Activated T-cell treated with anti-CD3 and anti-CD28 coated beads, Interleukin-2, amount 50 U/mL, for 72 hours (primary cell): Measurements from ENCODE around the gene DSTN. TPM values are rescaled to one million over a fixed set of nuclear protein-coding genes. Genes with fewer than 3 reads are reported as not detected.

Experiments
- ATAC-seq, 2 donors: fragments of 150-1000 bp; cut with Tn5 transposase; replicated peaks in 1 of 2; 2 replicates each; pipeline ENCODE4 v1.10.0; 2021; ENCODE audit warnings: moderate library complexity in 2 of 2, mild to moderate bottlenecking in 1 of 2
- DNase-seq, 2 donors: peaks; one replicate each; pipeline ENCODE4 v3.0.0; 2021 to 2022; ENCODE audit warnings: mixed read lengths in 1 of 2
- H3K27ac Mint-ChIP-seq: one replicate; pipeline ENCODE4 v1.8.0; 2022; ENCODE audit warnings: mild to moderate bottlenecking, moderate library complexity, mixed read lengths
- H3K27me3 Mint-ChIP-seq: one replicate; pipeline ENCODE4 v1.8.0; 2022; ENCODE audit warnings: low read depth, mixed read lengths
- H3K36me3 Mint-ChIP-seq, 2 donors: one replicate each; pipeline ENCODE4 v1.8.0; 2022; ENCODE audit warnings: mixed read lengths in 2 of 2, mild to moderate bottlenecking in 1 of 2; ENCODE audit not compliant: insufficient read depth in 2 of 2
- H3K4me1 Mint-ChIP-seq: one replicate; pipeline ENCODE4 v1.8.0; 2022; ENCODE audit warnings: low read depth, mixed read lengths
- H3K4me3 Mint-ChIP-seq, 2 donors: one replicate each; pipeline ENCODE4 v1.8.0; 2022; ENCODE audit warnings: mild to moderate bottlenecking in 2 of 2, mixed read lengths in 2 of 2, moderate library complexity in 2 of 2
- H3K9me3 Mint-ChIP-seq, 2 donors: one replicate each; pipeline ENCODE4 v1.8.0; 2022; ENCODE audit warnings: mixed read lengths in 2 of 2
- total RNA-seq, 2 donors: library from RNA; stranded (reverse); gene quantifications; one replicate each; pipeline ENCODE4 v1.2.3, GENCODE V29; 2022

Gene DSTN
- total RNA-seq, 2 donors from 2014 or later: 62.8 to 70.4 TPM

DNA sequence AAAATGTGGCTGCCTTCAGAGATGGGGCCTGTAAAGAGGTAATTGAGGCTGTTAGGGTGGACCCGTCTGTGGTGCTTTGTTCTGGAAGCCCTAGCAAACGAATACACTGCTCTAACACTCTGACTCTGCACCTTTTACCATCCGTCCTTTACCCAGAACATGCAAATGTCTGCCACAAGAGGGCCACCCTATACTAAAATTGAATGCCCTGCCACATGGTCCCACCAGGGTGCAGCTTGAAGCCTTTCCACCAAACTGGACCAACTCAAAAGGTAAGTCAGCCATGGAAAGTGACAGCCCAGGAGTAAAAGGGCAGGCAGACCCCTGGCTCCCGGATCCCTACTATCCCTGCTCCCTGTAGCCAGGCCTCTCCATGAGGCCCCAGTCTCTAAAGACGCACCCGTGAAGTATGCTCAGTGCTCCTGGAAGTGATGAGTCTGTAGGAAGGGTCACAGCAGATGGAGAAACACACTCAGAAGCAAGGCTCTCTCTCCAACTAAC, 32.9 kb upstream of the DSTN start:
- no peaks in the 10 kb centered on the region for H3K9me3 Mint-ChIP-seq
- peaks cover 16% of the 10 kb centered on the region for H3K27me3 Mint-ChIP-seq
- peaks cover 10% of the 10 kb centered on the region for H3K4me1 Mint-ChIP-seq
- DNase-seq (peak; percentile 62 to 64), ATAC-seq (peak; percentile 88 to 96)
- H3K36me3 Mint-ChIP-seq: no peaks in the 10 kb centered on the region
- no peak overlapping the region for H3K27ac Mint-ChIP-seq
- no peak overlapping the region for H3K4me3 Mint-ChIP-seq

DNA sequence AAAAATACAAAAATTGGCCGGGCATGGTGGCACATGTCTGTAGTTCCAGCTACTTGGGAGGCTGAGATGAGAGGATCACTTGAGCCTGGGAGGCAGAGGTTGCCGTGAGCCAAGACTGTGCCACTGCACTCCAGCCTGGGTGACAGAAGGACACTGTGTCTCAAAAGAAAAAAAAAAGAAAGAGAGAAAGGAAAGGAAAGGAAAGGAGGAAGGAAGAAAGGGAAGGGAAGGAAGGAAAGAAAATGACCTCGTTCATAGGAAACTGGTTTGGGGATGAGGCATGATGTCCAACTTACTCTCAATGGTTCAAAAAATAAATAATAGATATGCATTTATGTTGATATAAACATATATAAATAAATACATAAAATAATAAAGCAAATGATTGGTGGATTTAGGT, 31.9 kb upstream of the DSTN start:
- DNase-seq (no peak), ATAC-seq (no peak)
- Mint-ChIP-seq H3K27me3 (peaks cover 18% of the 10 kb centered on the region), H3K27ac (no peak overlapping the region), H3K4me3 (no peak overlapping the region), H3K9me3 (no peaks in the 10 kb centered on the region), H3K36me3 (no peaks in the 10 kb centered on the region), H3K4me1 (peaks cover 10% of the 10 kb centered on the region)

GRCh38 chr20:17538517-17539170, 31.2 kb upstream of the DSTN start:
- Mint-ChIP-seq H3K27ac (no peak overlapping the region), H3K27me3 (peaks cover 25% of the 10 kb centered on the region), H3K4me3 (no peak overlapping the region), H3K4me1 (peaks cover 4% of the 10 kb centered on the region), H3K36me3 (no peaks in the 10 kb centered on the region), H3K9me3 (no peaks in the 10 kb centered on the region)
- DNase-seq: peak; percentile 6 to 31
- ATAC-seq: peak; percentile 58 to 84

- Mint-ChIP-seq H3K4me3 (no peak overlapping the region), H3K36me3 (no peaks in the 10 kb centered on the region), H3K4me1 (no peaks in the 10 kb centered on the region), H3K27me3 (peaks cover 39% of the 10 kb centered on the region), H3K9me3 (peaks cover 0 to 2% of the 10 kb centered on the region in 2 donors), H3K27ac (no peak overlapping the region)
- DNase-seq (no peak), ATAC-seq (no peak)
Observed at GRCh38 chr20:17541596-17541995, 28.3 kb upstream of the DSTN start.

GRCh38 chr20:17541996-17542395, 27.9 kb upstream of the DSTN start:
- no peak for DNase-seq
- peaks cover 0 to 2% of the 10 kb centered on the region in 2 donors for H3K9me3 Mint-ChIP-seq
- no peaks in the 10 kb centered on the region for H3K36me3 Mint-ChIP-seq
- no peaks in the 10 kb centered on the region for H3K4me1 Mint-ChIP-seq
- H3K27me3 Mint-ChIP-seq: peaks cover 39% of the 10 kb centered on the region
- no peak for ATAC-seq
- no peak overlapping the region for H3K27ac Mint-ChIP-seq
- no peak overlapping the region for H3K4me3 Mint-ChIP-seq

GRCh38 chr20:17542481-17542880, 27.4 kb upstream of the DSTN start:
- Mint-ChIP-seq H3K27me3 (peaks cover 38% of the 10 kb centered on the region), H3K9me3 (peaks cover 0 to 2% of the 10 kb centered on the region in 2 donors), H3K27ac (no peak overlapping the region), H3K4me3 (no peak overlapping the region), H3K4me1 (no peaks in the 10 kb centered on the region), H3K36me3 (no peaks in the 10 kb centered on the region)
- ATAC-seq (no peak), DNase-seq (no peak)

GRCh38 chr20:17542993-17543412, 26.9 kb upstream of the DSTN start:
- H3K9me3 Mint-ChIP-seq: peaks cover 0 to 2% of the 10 kb centered on the region in 2 donors
- peaks cover 33% of the 10 kb centered on the region for H3K27me3 Mint-ChIP-seq
- no peaks in the 10 kb centered on the region for H3K4me1 Mint-ChIP-seq
- no peak overlapping the region for H3K27ac Mint-ChIP-seq
- DNase-seq: no peak
- no peaks in the 10 kb centered on the region for H3K36me3 Mint-ChIP-seq
- no peak overlapping the region for H3K4me3 Mint-ChIP-seq
- ATAC-seq: no peak

DNA sequence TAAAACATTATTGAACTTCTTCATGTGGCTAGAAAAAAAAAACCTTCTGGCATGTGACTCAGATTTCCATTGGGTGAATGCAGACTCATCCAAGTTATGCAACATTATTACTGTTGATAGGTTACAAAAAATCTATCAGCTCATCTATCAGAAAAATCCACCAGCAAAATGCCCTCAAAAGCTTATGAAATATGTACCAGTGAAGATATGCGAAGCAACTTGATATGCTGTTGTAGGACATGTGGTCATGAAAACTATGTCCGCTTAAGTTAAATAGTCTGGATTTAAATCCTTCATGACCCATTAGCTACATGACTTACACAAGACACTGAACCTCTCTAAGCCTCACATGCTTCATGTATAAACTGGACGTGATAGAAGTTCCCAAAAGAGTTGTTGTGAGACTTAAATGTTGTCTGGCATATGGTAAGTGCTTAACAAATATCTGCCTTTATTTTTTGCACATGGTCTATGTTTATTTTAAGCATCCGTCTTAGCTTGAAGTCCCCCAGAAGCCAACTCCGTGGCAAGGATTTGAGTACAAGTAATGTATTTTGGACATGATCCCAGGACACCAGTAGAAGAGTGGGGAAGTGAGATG, 26.2 kb upstream of the DSTN start:
- H3K9me3 Mint-ChIP-seq: peaks cover 0 to 2% of the 10 kb centered on the region in 2 donors
- DNase-seq (no peak), ATAC-seq (no peak)
- no peaks in the 10 kb centered on the region for H3K4me1 Mint-ChIP-seq
- H3K36me3 Mint-ChIP-seq: no peaks in the 10 kb centered on the region
- H3K4me3 Mint-ChIP-seq: no peak overlapping the region
- H3K27me3 Mint-ChIP-seq: peaks cover 32% of the 10 kb centered on the region
- no peak overlapping the region for H3K27ac Mint-ChIP-seq

GRCh38 chr20:17545127-17545526, 24.7 kb upstream of the DSTN start:
- H3K4me3 Mint-ChIP-seq: no peak overlapping the region
- ATAC-seq (no peak), DNase-seq (no peak)
- peaks cover 36% of the 10 kb centered on the region for H3K27me3 Mint-ChIP-seq
- no peaks in the 10 kb centered on the region for H3K36me3 Mint-ChIP-seq
- no peaks in the 10 kb centered on the region for H3K4me1 Mint-ChIP-seq
- peaks cover 0 to 2% of the 10 kb centered on the region in 2 donors for H3K9me3 Mint-ChIP-seq
- no peak overlapping the region for H3K27ac Mint-ChIP-seq

DNA sequence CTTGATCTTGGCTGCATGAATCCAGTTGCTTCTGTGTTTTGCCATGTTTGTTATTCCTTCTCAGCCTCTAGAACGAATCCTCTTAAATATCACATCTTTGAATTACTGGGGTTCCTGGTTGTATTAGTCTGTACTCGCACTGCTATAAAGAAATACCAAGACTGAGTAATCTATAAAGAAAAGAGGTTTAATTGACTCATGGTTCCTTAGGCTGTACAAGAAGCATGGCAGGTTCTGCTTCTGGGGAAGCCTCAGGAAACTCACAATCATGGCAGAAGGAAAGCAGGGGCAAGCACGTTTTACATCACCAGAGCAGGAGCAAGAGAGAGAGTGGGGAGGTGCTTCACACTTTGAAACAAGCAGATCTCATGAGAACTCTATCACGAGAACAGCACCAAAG, 20.7 kb upstream of the DSTN start:
- DNase-seq: no peak
- ATAC-seq: no peak
- Mint-ChIP-seq H3K4me3 (no peak overlapping the region), H3K9me3 (peaks cover 0 to 2% of the 10 kb centered on the region in 2 donors), H3K4me1 (no peaks in the 10 kb centered on the region), H3K27ac (no peak overlapping the region), H3K27me3 (peaks cover 15% of the 10 kb centered on the region), H3K36me3 (no peaks in the 10 kb centered on the region)

DNA sequence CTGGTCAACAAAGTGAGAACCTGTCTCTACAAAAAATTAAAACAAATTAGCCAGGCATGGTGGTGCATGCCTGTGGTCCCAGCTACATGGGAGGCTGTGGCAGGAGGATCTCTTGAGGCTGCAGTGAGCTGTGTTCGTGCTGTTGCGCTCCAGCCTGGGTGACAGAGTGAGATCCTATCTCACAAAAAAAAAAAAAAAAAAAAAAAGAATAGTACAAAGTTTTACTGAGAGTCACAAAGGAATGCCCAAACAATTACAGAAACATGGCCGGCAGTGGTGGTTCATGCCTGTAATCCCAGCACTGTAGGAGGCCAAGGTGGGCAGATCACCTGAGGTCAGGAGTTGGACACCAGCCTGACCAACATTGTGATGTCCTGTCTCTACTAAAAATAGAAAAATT, 14.8 kb upstream of the DSTN start:
- Mint-ChIP-seq H3K4me3 (no peak overlapping the region), H3K9me3 (no peaks in the 10 kb centered on the region), H3K36me3 (no peaks in the 10 kb centered on the region), H3K27ac (no peak overlapping the region), H3K27me3 (no peaks in the 10 kb centered on the region), H3K4me1 (peaks cover 22% of the 10 kb centered on the region)
- DNase-seq (no peak), ATAC-seq (no peak)

DNA sequence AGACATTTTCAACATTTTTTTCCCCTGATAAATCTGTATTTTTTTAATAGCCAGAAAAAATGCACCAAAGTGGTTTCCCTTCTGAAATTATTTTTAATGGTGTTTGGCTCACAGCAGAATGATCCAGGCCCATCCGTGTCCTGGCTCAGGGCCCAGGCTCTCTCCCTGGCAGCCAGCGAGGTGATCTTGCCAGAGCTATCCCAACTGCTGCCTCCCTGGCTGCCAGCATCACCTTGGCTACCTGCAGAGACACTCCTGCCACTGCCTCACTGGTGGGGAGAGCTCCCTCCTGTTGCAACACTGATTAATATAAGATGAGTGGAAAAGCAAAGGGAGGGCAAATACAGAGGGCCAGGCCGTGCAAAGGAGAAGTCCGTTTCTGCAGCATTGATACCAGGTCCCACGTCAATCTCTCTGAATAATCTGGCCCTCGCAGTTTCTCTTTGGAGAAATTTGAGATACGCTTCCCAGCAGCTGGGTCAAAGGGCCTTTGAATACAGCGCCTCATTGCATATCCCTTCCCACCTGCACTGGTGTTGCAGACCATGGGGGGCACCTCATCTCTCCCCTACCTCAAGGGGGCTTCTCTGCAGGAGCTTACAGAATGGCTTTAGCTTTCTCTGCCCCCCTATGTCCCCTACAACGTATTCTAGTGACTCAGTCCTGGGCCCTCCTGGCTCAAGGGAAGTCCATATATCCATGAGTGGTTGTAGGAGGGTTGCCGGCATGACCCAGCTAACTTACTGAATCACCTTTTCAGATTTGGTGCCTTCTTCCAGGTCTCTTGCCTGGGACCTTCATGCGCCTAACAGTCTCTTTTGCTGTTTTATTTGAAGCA, 12.8 kb upstream of the DSTN start:
- ATAC-seq (no peak), DNase-seq (no peak)
- Mint-ChIP-seq H3K4me3 (no peak overlapping the region), H3K9me3 (no peaks in the 10 kb centered on the region), H3K27ac (no peak overlapping the region), H3K4me1 (peaks cover 34% of the 10 kb centered on the region), H3K27me3 (no peaks in the 10 kb centered on the region), H3K36me3 (no peaks in the 10 kb centered on the region)

- Mint-ChIP-seq H3K27ac (no peak overlapping the region), H3K9me3 (no peaks in the 10 kb centered on the region), H3K36me3 (no peaks in the 10 kb centered on the region), H3K27me3 (no peaks in the 10 kb centered on the region), H3K4me1 (peaks cover 34% of the 10 kb centered on the region), H3K4me3 (no peak overlapping the region)
- ATAC-seq: no peak
- no peak for DNase-seq
Observed at GRCh38 chr20:17557675-17558006, 12.2 kb upstream of the DSTN start.
